MM.1S (cell line): ENCODE data around the gene DCLK1.
"Not testable (repeated sequence)": the region's sequence is repeated elsewhere in the genome, so short reads cannot be mapped to it uniquely, and the experiment has no call there.

Experiments used
- DNase-seq: peaks from one replicate; pipeline ENCODE4 v3.0.0-alpha.2; 2015
- H2AFZ ChIP-seq: fragments of 300-600 bp; sonication (generic); 2 replicates; pipeline ENCODE4 v1.6.0; 2016; ENCODE audit warnings: antibody characterized with exemption, low read length
- H3F3A ChIP-seq: fragments of 300-600 bp; sonication (generic); 2 replicates; pipeline ENCODE4 v1.6.1; 2016; ENCODE audit warnings: mild to moderate bottlenecking, antibody characterized with exemption, low read length, moderate library complexity, mixed read lengths; ENCODE audit not compliant: insufficient read depth
- H3K27ac ChIP-seq: fragments of 300-600 bp; sonication (generic); 2 replicates; pipeline ENCODE4 v1.5.1; 2016; ENCODE audit warnings: mild to moderate bottlenecking, low read length
- H3K27me3 ChIP-seq: fragments of 300-600 bp; sonication (generic); replicated peaks from 2 replicates; pipeline ENCODE4 v1.6.0; 2016; ENCODE audit warnings: low read length; ENCODE audit not compliant: insufficient read depth
- H3K36me3 ChIP-seq: fragments of 300-600 bp; sonication (generic); replicated peaks from 2 replicates; pipeline ENCODE4 v1.6.1; 2016; ENCODE audit warnings: mild to moderate bottlenecking, low read length, mixed read lengths; ENCODE audit not compliant: insufficient read depth
- H3K4me1 ChIP-seq: fragments of 300-600 bp; sonication (generic); 2 replicates; pipeline ENCODE4 v1.6.1; 2016; ENCODE audit warnings: low read length, mixed read lengths
- H3K4me2 ChIP-seq: fragments of 300-600 bp; sonication (generic); 2 replicates; pipeline ENCODE4 v1.6.0; 2016; ENCODE audit warnings: low read depth, low read length
- H3K4me3 ChIP-seq: fragments of 300-600 bp; sonication (generic); 2 replicates; pipeline ENCODE4 v1.5.1; 2016; ENCODE audit warnings: low read length, mixed read lengths
- H3K79me2 ChIP-seq: fragments of 300-600 bp; sonication (generic); 2 replicates; pipeline ENCODE4 v1.6.1; 2016; ENCODE audit warnings: mixed run types, low read length, mixed read lengths
- H3K9ac ChIP-seq: fragments of 300-600 bp; sonication (generic); 2 replicates; pipeline ENCODE4 v1.6.1; 2016; ENCODE audit warnings: low read length, mixed read lengths
- H3K9me2 ChIP-seq: fragments of 300-600 bp; sonication (generic); replicated peaks from 2 replicates; pipeline ENCODE4 v1.6.1; 2016; ENCODE audit warnings: mild to moderate bottlenecking, low read length, mixed read lengths; ENCODE audit not compliant: insufficient read depth
- H3K9me3 ChIP-seq: fragments of 300-600 bp; sonication (generic); replicated peaks from 2 replicates; pipeline ENCODE4 v1.6.1; 2016; ENCODE audit warnings: mild to moderate bottlenecking, low read length, mixed read lengths; ENCODE audit not compliant: insufficient read depth
- H4K20me1 ChIP-seq: fragments of 300-600 bp; sonication (generic); 2 replicates; pipeline ENCODE4 v1.6.1; 2016; ENCODE audit warnings: mild to moderate bottlenecking, low read length, moderate library complexity, mixed read lengths; ENCODE audit not compliant: insufficient read depth
- CTCF ChIP-seq: fragments of 300-600 bp; sonication (generic); IDR thresholded peaks from 2 replicates; pipeline ENCODE4 v1.5.1; 2016; ENCODE audit warnings: antibody characterized with exemption, low read length, mixed read lengths
- EZH2 ChIP-seq: fragments of 300-600 bp; sonication (generic); optimal IDR thresholded peaks from 2 replicates; pipeline ENCODE3; 2017; ENCODE audit warnings: low read depth, mild to moderate bottlenecking, antibody characterized with exemption, low read length, mixed read lengths
- EZH2phosphoT487 ChIP-seq: fragments of 300-600 bp; sonication (generic); IDR thresholded peaks from 2 replicates; pipeline ENCODE4 v1.6.1; 2018; ENCODE audit warnings: antibody characterized with exemption, low read length

Gene DCLK1

GRCh38 chr13:36105726-36106125, 25.5 kb downstream of the DCLK1 start:
- no peak overlapping the region for H3K4me2 ChIP-seq
- TF ChIP-seq CTCF = no peak
- TF ChIP-seq EZH2phosphoT487 = no peak
- no peak for TF ChIP-seq EZH2

GRCh38 chr13:36102721-36103120, 28.5 kb downstream of the DCLK1 start:
- Histone ChIP-seq H3F3A (no peaks in the 10 kb centered on the region), H3K27ac (peak overlapping the region; percentile 34; the same call in 1 of the 2 replicates), H3K9ac (no peak overlapping the region), H3K36me3 (no peaks in the 10 kb centered on the region), H3K79me2 (no peaks in the 10 kb centered on the region), H4K20me1 (no peaks in the 10 kb centered on the region), H3K4me3 (no peak overlapping the region), H3K4me1 (peaks cover 8% of the 10 kb centered on the region; the same call in 1 of the 2 replicates), H3K9me2 (no peaks in the 10 kb centered on the region), H2AFZ (no peak overlapping the region), H3K4me2 (0 out of 2 replicates have a peak overlapping the region, but pooled peaks have one; percentile 18), H3K9me3 (no peaks in the 10 kb centered on the region), H3K27me3 (no peaks in the 10 kb centered on the region)
- no peak for DNase-seq
- no peak for TF ChIP-seq EZH2
- TF ChIP-seq CTCF = no peak
- TF ChIP-seq EZH2phosphoT487 = no peak

More at GRCh38 chr13:36105726-36106125, 25.5 kb downstream of the DCLK1 start:
- H3K79me2 ChIP-seq = no peaks in the 10 kb centered on the region
- H3F3A ChIP-seq = no peaks in the 10 kb centered on the region
- no peak overlapping the region for H2AFZ ChIP-seq
- no peaks in the 10 kb centered on the region for H4K20me1 ChIP-seq
- no peak overlapping the region for H3K9ac ChIP-seq
- H3K27me3 ChIP-seq = no peaks in the 10 kb centered on the region
- no peaks in the 10 kb centered on the region for H3K9me2 ChIP-seq
- H3K27ac ChIP-seq = no peak overlapping the region
- H3K4me1 ChIP-seq = peaks cover 8% of the 10 kb centered on the region; the same call in 1 of the 2 replicates
- no peaks in the 10 kb centered on the region for H3K9me3 ChIP-seq
- no peaks in the 10 kb centered on the region for H3K36me3 ChIP-seq
- no peak for DNase-seq
- no peak overlapping the region for H3K4me3 ChIP-seq

GRCh38 chr13:36101907-36102306, 29.3 kb downstream of the DCLK1 start:
- DNase-seq = peak; percentile 70
- H3K36me3 ChIP-seq, H3K9ac ChIP-seq, H3K9me3 ChIP-seq, H3K4me3 ChIP-seq, H3K4me1 ChIP-seq, H3K9me2 ChIP-seq, H4K20me1 ChIP-seq, H3K79me2 ChIP-seq, H3F3A ChIP-seq, H3K27me3 ChIP-seq, H2AFZ ChIP-seq: not testable (repeated sequence)
- H3K27ac ChIP-seq = peak overlapping the region; percentile 34; the same call in 1 of the 2 replicates
- peak overlapping the region; percentile 18; the same call in 1 of the 2 replicates for H3K4me2 ChIP-seq

- Histone ChIP-seq H3K27me3 (no peaks in the 10 kb centered on the region), H3K79me2 (no peaks in the 10 kb centered on the region), H3K4me2 (no peak overlapping the region), H3K27ac (no peak overlapping the region), H3K4me3 (no peak overlapping the region), H3K9ac (no peak overlapping the region), H2AFZ (no peak overlapping the region), H4K20me1 (no peaks in the 10 kb centered on the region), H3F3A (no peaks in the 10 kb centered on the region), H3K4me1 (peaks cover 8% of the 10 kb centered on the region; the same call in 1 of the 2 replicates), H3K9me3 (no peaks in the 10 kb centered on the region), H3K36me3 (no peaks in the 10 kb centered on the region), H3K9me2 (no peaks in the 10 kb centered on the region)
- TF ChIP-seq EZH2 (no peak), CTCF (no peak), EZH2phosphoT487 (no peak)
- DNase-seq = no peak
Observed at GRCh38 chr13:36101157-36101556, 30.0 kb downstream of the DCLK1 start.
